Thyroid gland (tissue), 4 donors: ENCODE results near the gene COL23A1.

Source experiments
- CTCF ChIP-seq, 6 experiments: fragments of 200-600 bp in 3 of 6; fragments of 450-650 bp in 3 of 6; sonication (generic) in 3 of 6; IDR thresholded peaks; one replicate each; pipeline ENCODE4 v1.5.1; 2016 to 2019; ENCODE audit warnings: antibody characterized with exemption in 6 of 6, mild to moderate bottlenecking in 2 of 6, inconsistent platforms in 1 of 6, moderate library complexity in 1 of 6
- POLR2A ChIP-seq, 2 donors: fragments of 450-650 bp; IDR thresholded peaks; one replicate each; pipeline ENCODE4 v1.6.1; 2017; ENCODE audit warnings: antibody characterized with exemption in 2 of 2, mild to moderate bottlenecking in 2 of 2, moderate library complexity in 1 of 2

GRCh38 chr5:178462076-178462475 is 128.1 kb downstream of the COL23A1 start:
- no peak for TF ChIP-seq POLR2A (IDR thresholded peaks at IDR 0.05)
- no peak for TF ChIP-seq CTCF (IDR thresholded peaks at IDR 0.05)
